GM18498 (cell line): ENCODE data around the gene STK17B.

ENCODE experiments used
- ATAC-seq: cut with Tn5 transposase; IDR thresholded peaks from one replicate; pipeline ENCODE4 v1.9.1; 2021; ENCODE audit warnings: mild to moderate bottlenecking, moderate library complexity; ENCODE audit not compliant: unreplicated experiment

STK17B gene

DNA sequence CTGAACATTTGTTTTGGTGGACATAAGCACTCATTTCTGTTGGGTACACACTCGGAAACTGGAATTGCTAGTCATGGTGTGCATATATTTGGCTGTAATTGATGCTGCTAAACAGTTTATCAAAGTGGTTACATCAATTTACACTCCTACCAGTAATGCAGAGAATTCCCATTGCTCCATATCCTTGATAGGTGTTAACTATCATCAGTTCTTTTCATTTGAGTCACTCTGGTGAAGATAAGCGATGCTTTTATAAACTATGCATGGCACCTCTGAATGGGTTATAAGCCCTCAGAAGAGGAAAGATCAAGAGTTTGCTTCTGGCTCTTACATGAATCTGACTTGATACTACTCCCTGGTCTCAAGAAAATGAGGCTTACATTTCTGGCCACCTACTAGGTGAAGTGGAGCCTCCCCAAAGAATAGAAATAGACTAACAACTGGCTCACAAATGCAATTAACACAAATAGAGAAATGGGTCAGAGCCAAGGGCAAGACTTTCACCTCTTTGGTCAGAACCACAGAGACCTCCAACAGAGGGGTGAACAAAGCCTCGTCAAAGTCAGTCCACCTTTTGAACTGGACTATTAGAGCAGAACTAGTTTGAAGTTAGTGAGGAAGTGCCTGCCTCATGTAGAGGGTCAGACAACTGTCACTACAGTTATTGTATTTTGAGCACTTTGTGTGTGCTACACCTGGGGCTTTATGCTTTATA is 15.0 kb upstream of the STK17B start:
- no peak for ATAC-seq

DNA sequence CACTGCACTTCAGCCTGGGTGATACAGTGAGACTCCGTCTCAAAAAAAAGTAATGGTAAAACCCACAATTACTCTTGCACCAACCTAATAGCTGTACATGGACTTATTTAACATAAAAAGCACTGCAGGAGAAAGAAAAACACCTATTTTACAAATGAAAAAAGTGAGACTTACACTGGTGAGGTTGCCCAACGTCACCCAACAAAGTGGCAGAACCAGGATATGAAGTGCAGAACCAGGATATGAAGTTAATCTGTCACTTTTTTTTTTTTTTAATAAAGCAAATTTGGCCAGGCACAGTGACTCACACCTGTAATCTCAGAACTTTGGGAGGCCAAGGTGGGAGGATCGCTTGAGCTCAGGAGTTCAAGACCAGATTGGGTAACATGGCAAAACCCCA is 13.5 kb upstream of the STK17B start:
- ATAC-seq = no peak

DNA sequence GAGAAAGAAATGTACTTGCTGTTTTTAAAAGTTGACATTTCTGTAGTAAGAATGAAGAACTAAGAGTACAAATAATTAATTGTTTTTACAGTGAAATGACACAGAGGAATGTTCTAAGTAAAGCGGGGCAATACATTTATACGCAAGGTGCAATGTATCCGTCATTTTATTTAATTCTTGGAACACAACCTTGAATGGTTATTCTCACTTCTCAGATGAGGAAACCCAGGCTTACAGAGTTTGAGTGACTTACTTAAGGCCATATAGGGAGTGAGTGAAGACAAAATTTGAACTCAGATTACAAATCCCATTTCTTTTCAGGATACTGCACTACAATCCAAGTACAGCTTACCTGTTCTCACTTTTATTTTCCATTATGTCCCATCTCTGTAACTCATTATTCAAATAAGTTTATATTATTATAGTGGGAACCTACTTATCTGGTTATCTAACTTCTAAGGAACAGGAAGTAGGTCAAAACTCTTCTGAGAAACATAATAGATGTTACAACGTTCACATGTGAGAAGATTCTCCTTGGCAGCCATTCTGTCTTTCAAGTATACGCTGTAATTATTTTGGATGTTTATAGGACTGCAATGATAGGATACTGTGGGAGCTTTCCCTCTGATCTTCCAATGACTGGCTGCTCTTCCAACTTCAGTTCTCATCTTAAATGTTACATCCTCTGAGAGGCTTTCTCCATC is 12.3 kb upstream of the STK17B start:
- ATAC-seq = no peak

- no peak for ATAC-seq
Measured at GRCh38 chr2:196183172-196183473, 11.7 kb upstream of the STK17B start.

- peak; percentile 86 for ATAC-seq
Measured at GRCh38 chr2:196182439-196183171, 11.2 kb upstream of the STK17B start.

DNA sequence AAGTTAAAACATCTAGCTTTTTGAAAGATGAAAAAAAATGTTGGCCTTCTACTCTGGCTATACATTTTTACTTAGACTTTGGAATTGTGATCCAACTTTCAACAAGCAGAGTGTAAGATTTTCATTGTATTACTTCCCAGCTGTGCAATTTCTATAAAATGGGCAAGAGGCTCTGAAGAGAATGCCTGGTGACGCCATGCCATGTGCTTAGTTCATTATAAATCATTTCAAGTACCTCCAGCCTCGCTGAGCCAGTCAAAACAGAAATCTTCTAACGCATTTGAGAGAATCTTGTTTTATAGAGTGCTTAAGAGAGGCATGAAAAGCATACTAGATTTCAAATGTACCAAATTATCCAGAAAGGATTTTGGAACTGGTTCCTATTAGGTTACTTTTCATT is 10.1 kb upstream of the STK17B start:
- no peak for ATAC-seq

- no peak for ATAC-seq
Measured at GRCh38 chr2:196177124-196177523, 5.7 kb upstream of the STK17B start.

DNA sequence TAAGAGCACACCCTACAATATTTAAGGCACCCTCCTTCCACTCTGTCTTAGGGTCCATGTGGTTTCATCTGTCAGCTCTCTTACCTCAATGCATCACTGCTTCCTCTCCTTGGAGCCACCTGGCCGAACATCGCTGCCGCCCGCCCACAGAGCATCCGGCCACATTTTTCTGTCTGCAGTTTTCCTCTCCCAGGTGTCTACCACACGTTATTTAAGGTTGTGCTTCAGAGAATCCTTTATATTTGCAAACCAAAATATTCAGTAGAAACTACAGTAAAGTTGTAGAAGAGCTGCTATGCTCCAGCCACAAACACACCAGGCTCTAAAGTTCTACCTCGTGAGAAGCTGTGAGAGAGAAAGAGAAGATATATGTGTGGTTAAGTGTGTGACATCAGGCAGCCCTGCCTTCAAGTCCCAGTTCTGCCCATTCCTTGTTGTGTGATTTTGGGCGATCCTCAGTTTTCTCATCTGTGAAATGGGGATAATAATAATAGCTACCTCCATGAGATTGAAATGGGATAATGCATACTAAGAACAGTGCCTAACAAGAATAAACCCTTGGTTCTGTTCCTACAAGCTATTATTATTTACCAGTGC is 4.9 kb upstream of the STK17B start:
- ATAC-seq = peak; percentile 63

GRCh38 chr2:196174404-196174803 is 3.0 kb upstream of the STK17B start:
- no peak for ATAC-seq

DNA sequence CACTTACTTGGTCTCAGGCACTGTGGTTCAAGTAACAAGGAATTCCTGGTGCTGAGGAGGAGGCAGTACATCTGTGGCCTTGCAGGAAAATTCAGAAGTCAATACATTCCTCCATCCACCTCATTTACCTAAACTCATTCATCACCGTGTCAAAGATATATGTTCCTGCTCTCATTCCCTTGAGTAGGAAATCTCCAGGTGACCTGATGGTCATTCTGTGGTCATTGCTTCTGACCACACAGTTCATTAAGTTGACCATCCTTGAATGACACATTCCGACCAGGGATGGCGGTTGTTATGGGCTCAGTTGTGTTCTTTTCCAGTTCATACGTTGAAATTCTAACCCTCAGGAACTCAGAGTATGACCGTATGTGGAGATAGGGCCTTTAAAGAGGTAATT is 2.1 kb upstream of the STK17B start:
- no peak for ATAC-seq

GRCh38 chr2:196172951-196173350 is 1.6 kb upstream of the STK17B start:
- ATAC-seq = no peak

GRCh38 chr2:196171946-196172345 is 568 bp upstream of the STK17B start:
- ATAC-seq = no peak

- ATAC-seq = peak; percentile 7
Measured at GRCh38 chr2:196170606-196171247, 651 bp downstream of the STK17B start.

DNA sequence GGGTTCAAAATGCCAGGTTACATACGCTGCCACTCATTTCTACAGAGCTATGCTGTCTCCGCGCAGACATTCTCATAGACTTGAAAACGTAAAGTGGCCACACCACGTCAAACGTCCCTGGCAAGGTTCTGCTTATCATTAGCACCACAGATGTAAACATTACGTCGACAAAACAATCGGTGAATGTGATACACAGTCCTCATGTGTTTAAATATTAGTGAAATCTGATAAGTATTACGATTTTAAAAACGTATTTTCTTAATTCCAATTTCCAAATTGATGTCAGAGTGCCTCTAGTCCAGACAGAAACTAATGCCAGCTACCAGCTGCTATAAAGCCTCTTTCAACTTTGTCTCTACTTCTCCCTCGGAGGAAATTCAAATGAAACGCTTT is 1.2 kb downstream of the STK17B start:
- peak; percentile 25 for ATAC-seq

- no peak for ATAC-seq
Measured at GRCh38 chr2:196169516-196169915, 1.9 kb downstream of the STK17B start.

DNA sequence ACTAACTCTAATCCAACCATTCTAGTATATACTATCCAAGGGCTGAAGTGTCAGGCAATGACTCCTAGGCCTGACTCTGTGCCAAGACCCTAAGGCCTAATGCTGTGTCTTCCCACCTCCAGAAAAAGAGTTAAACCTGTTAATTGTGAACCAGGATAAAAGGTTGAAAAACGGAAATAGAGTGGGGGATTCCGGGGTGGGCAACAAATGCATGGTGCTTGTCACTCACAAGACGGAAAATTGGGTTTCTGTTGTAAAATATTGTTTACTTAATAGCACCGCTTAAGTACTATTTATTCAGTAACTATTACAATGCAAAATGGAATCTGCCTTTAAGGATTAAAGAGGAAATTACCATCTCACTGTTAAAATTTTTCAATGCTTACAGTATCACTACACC is 3.2 kb downstream of the STK17B start:
- no peak for ATAC-seq

DNA sequence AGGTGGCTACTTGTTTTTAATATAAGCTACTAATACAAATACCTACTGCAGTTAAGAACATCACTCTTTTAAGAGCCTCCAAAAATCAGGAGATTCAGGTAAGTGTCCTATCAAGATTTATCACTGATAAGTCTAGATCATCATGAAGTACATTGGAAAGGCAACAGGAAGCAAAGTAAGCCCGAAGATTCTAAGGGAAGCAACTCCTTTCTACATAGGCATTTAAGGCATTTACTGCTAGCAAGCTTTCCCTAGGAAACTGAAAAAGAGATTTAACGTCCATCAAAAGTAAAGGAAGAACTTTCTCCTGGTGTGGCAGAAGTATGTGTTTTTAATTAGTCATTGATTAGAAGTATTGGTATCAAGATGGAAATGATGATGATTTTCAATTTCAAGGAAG is 3.7 kb downstream of the STK17B start:
- ATAC-seq = no peak

DNA sequence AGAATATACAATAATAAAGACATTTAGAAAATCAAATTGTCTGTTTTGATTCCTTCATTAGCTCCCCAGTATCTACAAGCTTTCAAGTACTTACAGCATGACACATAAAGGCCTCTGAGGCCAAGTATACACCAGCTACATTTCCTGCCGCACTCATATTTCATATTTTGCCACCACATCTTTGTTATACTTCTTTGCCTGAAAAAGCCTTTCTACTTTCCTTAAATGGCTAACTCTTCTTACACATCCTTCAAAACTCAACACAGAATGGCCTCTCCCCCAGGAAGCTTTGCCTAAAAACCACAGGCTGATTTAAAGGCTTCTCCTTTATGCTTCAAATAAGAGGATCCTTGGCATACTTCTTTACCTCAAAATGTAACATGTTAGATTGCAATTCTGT is 4.5 kb downstream of the STK17B start:
- no peak for ATAC-seq

- no peak for ATAC-seq
Measured at GRCh38 chr2:196165016-196165415, 6.4 kb downstream of the STK17B start.

GRCh38 chr2:196163285-196163684 is 8.1 kb downstream of the STK17B start:
- no peak for ATAC-seq

- ATAC-seq = no peak
Measured at GRCh38 chr2:196162586-196163175, 8.7 kb downstream of the STK17B start.
